Prostate gland (tissue), 2 donors: ENCODE measurements around the gene VOPP1. TPM values are rescaled to one million over a fixed set of nuclear protein-coding genes. Genes with fewer than 3 reads are reported as not detected.

Experiments used
- DNase-seq: peaks from one replicate; pipeline ENCODE4 v3.0.0-alpha.2; 2019; ENCODE audit warnings: low spot score
- H3K27ac ChIP-seq, 2 donors: fragments of 200-600 bp; sonication (generic); 2 replicates each; pipeline ENCODE4 v1.5.1; 2017 to 2019
- H3K27me3 ChIP-seq: fragments of 200-600 bp; sonication (generic); replicated peaks from 2 replicates; pipeline ENCODE4 v1.5.1; 2019; ENCODE audit not compliant: insufficient read depth
- H3K36me3 ChIP-seq, 2 donors: fragments of 200-600 bp; sonication (generic); 1 replicate in 1 of 2; 2 replicates in 1 of 2; pipeline versions ENCODE4 v1.5.1 to v1.8.1; 2017 to 2019
- H3K4me1 ChIP-seq: fragments of 200-600 bp; sonication (generic); replicated peaks from 2 replicates; pipeline ENCODE4 v1.5.1; 2019
- H3K4me3 ChIP-seq, 2 donors: fragments of 200-600 bp; sonication (generic); 2 replicates each; pipeline ENCODE4 v1.5.1; 2017 to 2019
- H3K9me3 ChIP-seq: fragments of 200-600 bp; sonication (generic); 2 replicates; pipeline ENCODE4 v1.5.1; 2017
- CTCF ChIP-seq, 4 experiments: fragments of 200-600 bp in 2 of 4; fragments of 450-650 bp in 2 of 4; sonication (generic) in 2 of 4; IDR thresholded peaks; 1 replicate in 3 of 4; 2 replicates in 1 of 4; pipeline ENCODE4 v1.5.1; 2016 to 2019; ENCODE audit warnings: antibody characterized with exemption in 4 of 4, mild to moderate bottlenecking in 2 of 4, moderate library complexity in 2 of 4
- POLR2A ChIP-seq: fragments of 450-650 bp; IDR thresholded peaks from one replicate; pipeline ENCODE4 v1.6.1; 2016; ENCODE audit warnings: antibody characterized with exemption, mild to moderate bottlenecking
- POLR2AphosphoS5 ChIP-seq: sonication (generic); formaldehyde crosslinking; IDR thresholded peaks from one replicate; pipeline ENCODE4 v1.6.1; 2017; ENCODE audit warnings: antibody characterized with exemption
- WGBS: methylation state at CpG from one replicate; pipeline ENCODE4 v1.1.5; 2018; 5-methylcytosine and 5-hydroxymethylcytosine counted together
- intact Hi-C: fragments of 100-400 bp; cut with DNase I; formaldehyde crosslinking; loops from one replicate; pipeline ENCODE4 v1.14.2; 2022
- total RNA-seq, 2 donors: library from RNA; depleted of rRNA; stranded (reverse); fragments of >200 nt; gene quantifications; one replicate each; pipeline ENCODE4 v1.1.0, GENCODE V29; 2016

The VOPP1 gene
- total RNA-seq, 2 donors from 2014 or later, result 29.4 to 46.6 TPM

GRCh38 chr7:55534916-55535590 is 37.2 kb downstream of the VOPP1 start:
- TF ChIP-seq POLR2AphosphoS5, result no peak
- TF ChIP-seq CTCF (IDR thresholded peaks at IDR 0.05), result no peak
- TF ChIP-seq POLR2A, result no peak
- no peaks in the 10 kb centered on the region for H3K27me3 ChIP-seq
- H3K9me3 ChIP-seq, result no peaks in the 10 kb centered on the region
- intact Hi-C loops, result no loop called here
- 90% methylated on average over 6 of the region's 6 CpGs for WGBS
- no peaks in the 10 kb centered on the region for H3K36me3 ChIP-seq
- no peak for DNase-seq
- H3K4me3 ChIP-seq, result no peak overlapping the region
- H3K27ac ChIP-seq, result no peak overlapping the region
- H3K4me1 ChIP-seq, result no peaks in the 10 kb centered on the region

GRCh38 chr7:55534262-55534915 is 37.9 kb downstream of the VOPP1 start:
- no peak overlapping the region for H3K4me3 ChIP-seq
- WGBS, result 74% methylated on average over 8 of the region's 8 CpGs
- no peaks in the 10 kb centered on the region for H3K4me1 ChIP-seq
- H3K27me3 ChIP-seq, result no peaks in the 10 kb centered on the region
- TF ChIP-seq POLR2AphosphoS5, result no peak
- TF ChIP-seq POLR2A, result no peak
- no peak for TF ChIP-seq CTCF (IDR thresholded peaks at IDR 0.05)
- DNase-seq, result no peak
- intact Hi-C loops, result no loop called here
- H3K36me3 ChIP-seq, result no peaks in the 10 kb centered on the region
- no peak overlapping the region for H3K27ac ChIP-seq
- H3K9me3 ChIP-seq, result no peaks in the 10 kb centered on the region

- no peaks in the 10 kb centered on the region for H3K27me3 ChIP-seq
- no peaks in the 10 kb centered on the region for H3K9me3 ChIP-seq
- H3K4me1 ChIP-seq, result no peaks in the 10 kb centered on the region
- DNase-seq, result no peak
- TF ChIP-seq POLR2AphosphoS5, result no peak
- TF ChIP-seq CTCF (IDR thresholded peaks at IDR 0.05), result no peak
- TF ChIP-seq POLR2A, result no peak
- 81% methylated on average over 2 of the region's 2 CpGs for WGBS
- no peaks in the 10 kb centered on the region for H3K36me3 ChIP-seq
- intact Hi-C loops, result no loop called here
- no peak overlapping the region for H3K4me3 ChIP-seq
- no peak overlapping the region for H3K27ac ChIP-seq
These were observed 38.6 kb downstream of the VOPP1 start for GRCh38 chr7:55533729-55534080.

GRCh38 chr7:55533050-55533728 is 39.1 kb downstream of the VOPP1 start:
- DNase-seq, result no peak
- intact Hi-C loops, result no loop called here
- no peaks in the 10 kb centered on the region for H3K9me3 ChIP-seq
- no peaks in the 10 kb centered on the region for H3K27me3 ChIP-seq
- no peak overlapping the region for H3K4me3 ChIP-seq
- WGBS, result 72% methylated on average over 4 of the region's 4 CpGs
- H3K36me3 ChIP-seq, result no peaks in the 10 kb centered on the region
- no peak overlapping the region for H3K27ac ChIP-seq
- H3K4me1 ChIP-seq, result no peaks in the 10 kb centered on the region
- TF ChIP-seq POLR2A, result no peak
- no peak for TF ChIP-seq POLR2AphosphoS5
- no peak for TF ChIP-seq CTCF (IDR thresholded peaks at IDR 0.05)
